Suppressor macrophage treated with lipopolysaccharide for 1 hour (primary cell): ENCODE results near the gene CHML.
"Not testable (repeated sequence)": the region's sequence is repeated elsewhere in the genome, so short reads cannot be mapped to it uniquely, and the experiment has no call there.

Experiments
- DNase-seq, 3 donors: peaks; one replicate each; pipeline ENCODE4 v3.0.0-alpha.2; 2020 to 2022

CHML gene

GRCh38 chr1:241640149-241640866 lies at the start of gene CHML, which contains the start of gene OPN3:
TSS of gene CHML (minus strand) at chr1:241640369. CDS start at chr1:241635766, 4,603 bp downstream.
TSS of gene OPN3 (minus strand) at chr1:241640369. CDS start at chr1:241640254, 115 bp downstream.
- peak; percentile 92 to 100 (median 98) for DNase-seq

- peak; percentile 20 to 36 (median 26) for DNase-seq
These were observed 48.8 kb upstream of the CHML start for GRCh38 chr1:241688940-241689368.

DNA sequence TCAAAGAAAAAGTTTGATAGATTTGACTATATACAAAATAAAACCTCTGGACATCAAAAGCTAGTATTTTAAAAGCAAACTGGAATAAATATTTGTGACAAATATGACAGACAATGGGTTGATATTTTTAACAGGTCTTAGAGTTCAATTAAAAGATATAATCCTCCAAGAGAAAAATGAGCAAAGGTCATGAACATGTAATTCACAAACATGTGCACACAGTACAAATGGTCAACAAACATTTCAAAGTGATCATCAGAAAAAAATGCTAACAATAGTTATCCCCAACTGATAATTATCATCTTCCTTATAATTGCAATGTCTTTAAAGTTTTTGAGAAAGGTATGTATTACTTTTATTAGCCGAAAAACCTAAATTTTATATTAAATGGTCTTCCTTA lies 43.9 kb upstream of the CHML start:
- no peak for DNase-seq

- DNase-seq: no peak
These were observed 42.8 kb upstream of the CHML start for GRCh38 chr1:241682921-241683320.

GRCh38 chr1:241681861-241682448 lies 41.8 kb upstream of the CHML start:
- not testable (repeated sequence) for DNase-seq

DNA sequence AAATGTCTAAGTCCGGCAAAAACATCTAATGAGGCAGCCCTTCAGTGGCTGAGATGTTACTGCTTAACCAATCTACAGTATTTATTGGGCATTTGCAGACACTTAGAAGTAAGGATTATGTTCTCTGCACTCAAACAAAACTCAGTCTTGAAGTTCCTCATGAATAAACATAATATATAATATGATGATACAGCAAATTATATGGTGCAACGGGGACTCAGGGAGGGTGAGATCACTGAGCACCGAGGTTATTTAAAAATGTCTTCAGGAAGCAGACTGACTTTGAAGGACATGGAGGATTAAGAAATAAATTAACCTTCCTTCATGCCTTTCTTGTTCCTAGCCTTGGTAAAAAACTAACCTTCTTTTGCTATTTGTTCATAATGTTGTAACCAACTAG lies 39.8 kb upstream of the CHML start:
- peak in 1 of 3 donors; percentile 5 for DNase-seq

DNA sequence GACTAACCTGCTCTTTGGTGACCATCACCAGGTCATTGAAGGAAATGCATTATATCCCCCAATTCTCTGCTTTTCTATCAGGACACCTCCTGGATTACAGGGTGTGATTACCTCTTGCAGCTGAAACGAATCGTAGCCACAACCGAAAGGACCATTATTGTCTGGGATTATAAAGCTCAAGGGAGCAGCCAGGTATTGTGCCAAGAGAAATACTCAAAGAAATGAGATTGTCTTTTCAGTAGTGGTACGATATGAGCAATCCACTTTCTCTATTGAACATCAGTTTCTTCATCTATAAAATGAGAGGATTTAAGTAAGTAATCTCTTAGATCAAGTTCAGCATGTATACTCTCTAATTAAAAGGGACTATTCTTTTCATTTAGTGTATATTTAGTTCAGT lies 39.2 kb upstream of the CHML start:
- no peak for DNase-seq

DNA sequence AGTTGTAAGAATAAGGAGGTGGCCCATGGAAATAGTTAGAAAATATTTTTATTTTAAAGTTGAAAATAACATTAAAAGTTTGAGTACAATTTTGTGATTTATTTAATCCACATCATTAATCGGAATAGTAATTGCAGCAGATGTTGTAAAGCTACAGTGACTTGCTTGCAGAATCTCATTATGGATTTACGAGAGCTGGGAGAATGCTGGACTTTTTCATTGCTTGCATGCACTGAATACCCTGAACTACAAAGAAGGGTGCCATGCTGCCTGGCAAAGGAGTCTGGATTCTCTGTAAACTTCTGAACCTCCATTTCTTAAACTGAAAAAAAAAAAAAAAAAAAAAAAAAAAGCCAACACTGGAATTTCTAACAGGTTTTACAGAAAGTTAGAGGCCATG lies 38.4 kb upstream of the CHML start:
- DNase-seq: no peak

GRCh38 chr1:241677201-241677600 lies 37.0 kb upstream of the CHML start:
- no peak for DNase-seq

DNA sequence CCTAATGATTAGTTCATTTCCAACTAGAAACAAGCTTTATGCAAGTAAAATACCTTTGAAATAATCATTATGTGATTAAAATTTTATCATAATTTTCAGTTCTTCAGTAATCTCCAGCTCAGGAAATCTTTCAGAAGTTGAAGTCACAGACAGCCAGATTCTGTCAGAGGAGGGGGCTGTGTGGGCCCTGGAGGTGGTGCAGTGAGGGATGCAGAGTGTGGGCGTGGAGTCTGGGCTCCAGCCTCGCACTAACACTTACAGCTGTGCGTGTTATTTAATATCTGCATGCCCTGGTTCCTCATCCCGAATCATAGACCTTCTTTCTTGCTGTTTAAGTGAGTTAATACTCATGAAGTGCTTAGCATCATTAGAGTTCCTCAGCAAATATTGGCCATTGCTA lies 35.8 kb upstream of the CHML start:
- DNase-seq: no peak

- DNase-seq: no peak
These were observed 34.7 kb upstream of the CHML start for GRCh38 chr1:241674805-241675384.

- no peak for DNase-seq
These were observed 32.1 kb upstream of the CHML start for GRCh38 chr1:241672301-241672700.

GRCh38 chr1:241666419-241666818 lies 26.2 kb upstream of the CHML start:
- no peak for DNase-seq

DNA sequence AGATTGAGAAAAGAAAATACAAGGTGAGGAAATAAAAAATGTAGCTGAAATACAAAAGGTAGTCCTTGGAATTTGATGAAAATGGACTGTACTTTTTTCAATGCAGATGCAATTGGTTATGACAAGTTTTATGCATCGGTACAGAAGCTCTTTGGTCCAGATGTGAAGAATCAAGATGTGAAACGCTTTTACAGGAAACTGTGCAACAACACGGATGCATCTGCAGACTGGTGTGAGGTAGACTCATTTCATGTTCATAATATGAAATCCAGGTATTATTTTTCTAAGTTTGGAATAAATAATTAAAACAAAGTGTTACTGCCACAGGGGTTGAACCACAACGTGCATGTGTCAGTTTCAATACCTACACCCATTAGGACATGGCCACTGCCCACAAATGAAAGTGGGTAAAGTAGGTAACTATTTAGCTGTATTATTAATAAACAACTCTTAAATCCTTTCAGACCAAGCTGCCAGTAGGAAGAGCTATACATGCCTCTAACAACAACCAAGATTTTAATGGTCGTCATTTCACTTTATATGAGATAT lies 20.3 kb upstream of the CHML start:
- no peak for DNase-seq

DNA sequence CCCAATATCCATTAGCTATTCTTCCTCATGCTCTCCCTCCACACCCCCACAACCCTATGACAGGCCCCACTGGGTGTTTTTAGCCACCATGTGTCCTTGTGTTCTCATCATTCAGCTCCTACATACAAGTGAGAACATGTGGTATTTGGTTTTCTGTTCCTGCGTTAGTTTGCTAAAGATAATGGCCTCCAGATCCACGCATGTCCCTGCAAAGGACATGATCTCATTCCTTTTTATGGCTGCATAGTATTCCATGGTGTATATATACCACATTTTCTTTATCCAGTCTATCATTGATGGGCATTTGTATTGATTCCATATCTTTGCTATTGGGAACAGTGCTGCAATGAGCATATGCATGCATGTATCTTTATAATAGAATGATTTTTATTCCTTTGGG lies 18.8 kb upstream of the CHML start:
- DNase-seq: not testable (repeated sequence)

DNA sequence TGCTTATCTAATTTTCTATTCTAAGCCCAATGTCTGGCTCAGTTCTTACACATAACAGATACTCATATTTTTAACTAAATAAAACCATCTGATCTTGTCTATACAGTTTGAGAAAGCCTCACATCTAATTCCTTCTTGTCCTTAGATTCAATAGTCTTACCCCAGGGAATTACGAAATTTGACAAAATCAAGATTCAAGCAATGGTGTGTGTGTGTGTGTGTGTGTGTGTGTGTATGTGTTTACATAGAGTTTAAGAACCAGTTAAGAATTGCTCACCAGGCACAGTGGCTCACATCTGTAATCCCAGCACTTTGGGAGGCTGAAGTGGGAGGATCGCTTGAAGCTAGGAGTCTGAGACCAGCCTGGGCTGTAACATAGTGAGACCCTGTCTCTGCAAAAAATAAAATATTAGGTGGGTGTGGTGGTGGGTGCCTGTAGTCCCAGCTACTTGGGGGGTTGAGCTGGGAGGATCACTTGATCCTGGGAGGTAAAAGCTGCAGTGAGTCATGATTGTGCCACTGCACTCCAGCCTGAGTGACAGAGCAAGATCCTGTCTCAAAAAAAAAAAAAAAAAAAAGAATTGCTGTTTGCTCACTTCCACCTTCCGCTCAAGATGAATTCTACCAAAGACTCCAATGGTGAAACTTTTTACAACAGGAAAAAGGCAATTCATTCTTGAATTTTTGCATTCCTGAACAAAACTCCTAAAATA lies 18.1 kb upstream of the CHML start:
- DNase-seq: no peak

DNA sequence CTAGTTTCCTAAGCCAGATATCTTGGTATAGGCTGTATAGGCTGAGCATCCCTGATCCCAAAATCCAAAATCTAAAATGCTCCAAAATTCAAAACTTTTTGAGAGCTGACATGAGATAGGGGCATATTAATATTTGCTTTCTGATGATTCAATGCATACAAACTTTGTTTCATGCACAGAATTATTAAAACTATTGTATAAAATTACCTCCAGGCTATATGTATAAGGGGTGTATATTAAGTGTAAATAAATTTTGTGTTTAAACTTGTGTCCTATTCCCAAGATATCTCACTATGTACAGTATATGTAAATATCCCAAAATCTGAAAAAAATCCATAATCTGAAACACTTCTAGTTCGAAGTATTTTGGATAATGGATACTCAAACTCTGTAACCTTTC lies 14.5 kb upstream of the CHML start:
- no peak for DNase-seq

DNA sequence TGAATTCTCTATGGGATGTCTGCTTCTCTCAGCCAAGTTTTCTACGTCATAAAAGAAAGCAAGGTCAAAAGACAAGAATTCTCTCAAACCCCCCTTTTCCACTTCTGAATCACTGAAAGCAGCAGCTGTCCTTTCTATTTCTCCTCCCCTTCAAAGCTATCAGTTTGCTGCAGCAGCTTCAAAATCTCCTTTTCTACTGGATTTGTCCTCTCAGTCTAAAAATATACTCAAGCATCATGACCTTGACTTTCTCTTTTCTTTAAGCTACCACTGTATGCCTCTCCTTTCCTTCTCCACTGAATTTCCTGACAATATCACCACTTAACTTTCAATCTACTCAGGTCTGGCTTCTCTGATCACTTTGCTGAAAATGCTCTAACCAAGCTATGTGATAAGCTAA lies 13.8 kb upstream of the CHML start:
- DNase-seq: no peak

DNA sequence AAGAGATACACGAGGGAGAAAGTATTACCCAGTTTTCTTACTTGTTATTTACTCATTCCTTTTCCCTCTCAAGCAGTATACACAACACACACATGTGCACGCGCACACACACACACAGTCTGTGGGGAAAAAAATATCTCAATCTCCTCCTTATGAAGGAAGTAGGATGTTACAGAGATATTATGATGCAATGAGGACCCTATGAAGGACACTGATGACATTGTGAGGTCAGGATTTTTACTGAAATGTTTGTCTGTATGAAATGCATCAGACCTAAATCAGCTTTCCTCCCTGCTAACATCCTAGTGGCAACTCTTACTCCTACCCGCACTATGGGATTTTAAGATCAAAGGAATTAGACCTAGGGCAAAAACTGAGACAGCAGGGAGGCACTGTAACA lies 11.8 kb upstream of the CHML start, which contains the start of gene WDR64:
Gene WDR64, plus strand, starts transcription at position 270 of the 400 bp plus-strand sequence. CDS start 204 bp downstream, outside the sequence.
- DNase-seq: no peak

DNA sequence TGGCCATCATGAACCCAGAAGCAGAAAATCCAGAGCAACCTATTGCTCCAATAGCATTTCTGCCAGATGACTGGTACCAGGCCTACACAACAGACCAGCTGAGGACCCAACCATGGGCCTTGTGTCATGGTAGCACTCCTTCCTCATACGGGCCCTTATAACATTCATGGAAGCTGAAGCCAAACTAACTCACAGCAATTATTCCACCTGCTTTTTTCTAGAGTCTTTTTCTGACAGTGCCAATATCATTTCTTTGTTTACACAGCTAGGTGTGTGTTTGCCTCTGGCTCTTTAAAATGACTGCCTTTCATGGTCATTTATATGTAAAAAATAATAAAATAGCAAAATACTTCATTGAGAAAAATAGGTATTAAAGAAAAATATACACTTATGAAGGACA lies 8.0 kb upstream of the CHML start:
- no peak for DNase-seq

DNA sequence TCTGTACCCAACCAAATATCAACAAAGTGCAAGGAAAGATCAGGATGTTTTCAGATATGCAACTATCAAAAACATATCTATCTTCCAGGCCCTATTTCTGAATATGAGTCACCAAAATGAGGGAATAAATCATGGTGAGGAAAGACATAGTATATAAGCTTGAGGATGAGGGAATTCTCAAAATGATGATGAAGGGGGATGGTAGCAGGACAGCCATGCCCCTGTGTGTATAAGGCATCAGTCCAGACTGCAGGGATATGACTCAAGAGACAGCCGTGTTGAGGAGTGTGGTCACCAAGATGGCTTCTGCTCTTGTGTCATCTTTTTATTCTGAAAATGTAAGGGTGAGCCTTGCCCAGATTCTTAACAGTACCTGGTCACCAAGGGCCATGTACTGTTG lies 7.5 kb upstream of the CHML start:
- DNase-seq: peak in 2 of 3 donors; percentile 17 to 42

- no peak for DNase-seq
These were observed 6.0 kb upstream of the CHML start for GRCh38 chr1:241646201-241646600.

- no peak for DNase-seq
These were observed 5.0 kb upstream of the CHML start for GRCh38 chr1:241645199-241645598.
